22Rv1 (cell line): ENCODE data around the gene ARMC9.

Source experiments
- ZFX ChIP-seq: fragments of 450-650 bp; IDR thresholded peaks from 2 replicates; pipeline ENCODE4 v1.6.1; 2017; ENCODE audit warnings: antibody characterized with exemption, borderline replicate concordance
- TF ChIP-seq, protein P1 (sequence below): fragments of 450-650 bp; IDR thresholded peaks from 2 replicates; pipeline ENCODE4 v1.5.1; 2017; ENCODE audit warnings: mild to moderate bottlenecking

GRCh38 chr2:231392431-231393148 lies 194.2 kb downstream of the ARMC9 start:
- TF ChIP-seq, protein P1, sequence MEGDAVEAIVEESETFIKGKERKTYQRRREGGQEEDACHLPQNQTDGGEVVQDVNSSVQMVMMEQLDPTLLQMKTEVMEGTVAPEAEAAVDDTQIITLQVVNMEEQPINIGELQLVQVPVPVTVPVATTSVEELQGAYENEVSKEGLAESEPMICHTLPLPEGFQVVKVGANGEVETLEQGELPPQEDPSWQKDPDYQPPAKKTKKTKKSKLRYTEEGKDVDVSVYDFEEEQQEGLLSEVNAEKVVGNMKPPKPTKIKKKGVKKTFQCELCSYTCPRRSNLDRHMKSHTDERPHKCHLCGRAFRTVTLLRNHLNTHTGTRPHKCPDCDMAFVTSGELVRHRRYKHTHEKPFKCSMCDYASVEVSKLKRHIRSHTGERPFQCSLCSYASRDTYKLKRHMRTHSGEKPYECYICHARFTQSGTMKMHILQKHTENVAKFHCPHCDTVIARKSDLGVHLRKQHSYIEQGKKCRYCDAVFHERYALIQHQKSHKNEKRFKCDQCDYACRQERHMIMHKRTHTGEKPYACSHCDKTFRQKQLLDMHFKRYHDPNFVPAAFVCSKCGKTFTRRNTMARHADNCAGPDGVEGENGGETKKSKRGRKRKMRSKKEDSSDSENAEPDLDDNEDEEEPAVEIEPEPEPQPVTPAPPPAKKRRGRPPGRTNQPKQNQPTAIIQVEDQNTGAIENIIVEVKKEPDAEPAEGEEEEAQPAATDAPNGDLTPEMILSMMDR = no peak
- TF ChIP-seq ZFX = no peak
